Lower leg skin (tissue), 3 donors: Measurements from ENCODE around the gene CDH23.

Source experiments
- CTCF ChIP-seq, 3 donors: fragments of 450-650 bp; IDR thresholded peaks; one replicate each; pipeline ENCODE4 v1.5.1; 2016; ENCODE audit warnings: antibody characterized with exemption in 3 of 3, mild to moderate bottlenecking in 3 of 3, moderate library complexity in 2 of 3
- POLR2A ChIP-seq, 2 donors: fragments of 450-650 bp; IDR thresholded peaks; one replicate each; pipeline ENCODE4 v1.6.1; 2016 to 2017; ENCODE audit warnings: antibody characterized with exemption in 2 of 2, mild to moderate bottlenecking in 1 of 2, moderate library complexity in 1 of 2

- TF ChIP-seq CTCF (IDR thresholded peaks at IDR 0.05) (no peak), POLR2A (IDR thresholded peaks at IDR 0.05) (no peak)
Observed at GRCh38 chr10:71546220-71546619, 149.5 kb downstream of the CDH23 start.
